Tibial nerve (tissue), 4 donors: Measurements from ENCODE around the gene HOMER3.

ENCODE experiments used
- CTCF ChIP-seq, 5 experiments: fragments of 200-600 bp in 3 of 5; fragments of 450-650 bp in 2 of 5; sonication (generic) in 3 of 5; IDR thresholded peaks; one replicate each; pipeline ENCODE4 v1.5.1; 2016 to 2019; ENCODE audit warnings: antibody characterized with exemption in 5 of 5, mild to moderate bottlenecking in 3 of 5, moderate library complexity in 2 of 5
- EP300 ChIP-seq, 2 donors: sonication (generic); formaldehyde crosslinking; IDR thresholded peaks; one replicate each; pipeline ENCODE4 v1.6.1; 2017; ENCODE audit warnings: antibody characterized with exemption in 2 of 2, mild to moderate bottlenecking in 1 of 2
- POLR2A ChIP-seq, 2 donors: fragments of 450-650 bp; IDR thresholded peaks; one replicate each; pipeline ENCODE4 v1.6.1; 2017; ENCODE audit warnings: antibody characterized with exemption in 2 of 2, mild to moderate bottlenecking in 2 of 2, moderate library complexity in 2 of 2

GRCh38 chr19:18924684-18925213 lies 16.3 kb downstream of the HOMER3 start:
- TF ChIP-seq CTCF (IDR thresholded peaks at IDR 0.05) (no peak), POLR2A (IDR thresholded peaks at IDR 0.05) (no peak), EP300 (IDR thresholded peaks at IDR 0.05) (no peak)
